HG02798 (cell line): ENCODE data around the gene DGUOK.
"Not testable (repeated sequence)": the region's sequence is repeated elsewhere in the genome, so short reads cannot be mapped to it uniquely, and the experiment has no call there.

ENCODE experiments used
- ATAC-seq: cut with Tn5 transposase; IDR thresholded peaks from one replicate; pipeline ENCODE4 v1.9.1; 2021; ENCODE audit warnings: mild to moderate bottlenecking; ENCODE audit not compliant: unreplicated experiment, poor library complexity

DGUOK gene

GRCh38 chr2:73919596-73920228 lies 7.0 kb upstream of the DGUOK start:
- no peak for ATAC-seq

GRCh38 chr2:73920577-73921545 lies 5.8 kb upstream of the DGUOK start:
- ATAC-seq, result no peak

- ATAC-seq, result no peak
These were observed 5.1 kb upstream of the DGUOK start for GRCh38 chr2:73921581-73921980.

GRCh38 chr2:73922681-73923080 lies 4.0 kb upstream of the DGUOK start:
- no peak for ATAC-seq

- ATAC-seq, result no peak
These were observed 1.5 kb upstream of the DGUOK start for GRCh38 chr2:73925033-73925704.

GRCh38 chr2:73925853-73926492 lies 707 bp upstream of the DGUOK start:
- ATAC-seq, result no peak

- no peak for ATAC-seq
These were observed 664 bp downstream of the DGUOK start for GRCh38 chr2:73927344-73927743.

GRCh38 chr2:73928963-73929347 lies 2.3 kb downstream of the DGUOK start:
- no peak for ATAC-seq

- no peak for ATAC-seq
These were observed 3.7 kb downstream of the DGUOK start for GRCh38 chr2:73930386-73930785.

- ATAC-seq, result no peak
These were observed 5.1 kb downstream of the DGUOK start for GRCh38 chr2:73931531-73932500.

- ATAC-seq, result no peak
These were observed 6.5 kb downstream of the DGUOK start for GRCh38 chr2:73933194-73933593.

GRCh38 chr2:73935641-73936040 lies 9.0 kb downstream of the DGUOK start:
- ATAC-seq, result no peak

GRCh38 chr2:73937103-73937885 lies 10.6 kb downstream of the DGUOK start:
- ATAC-seq, result no peak

- ATAC-seq, result no peak
These were observed 11.2 kb downstream of the DGUOK start for GRCh38 chr2:73937899-73938298.

- no peak for ATAC-seq
These were observed 12.2 kb downstream of the DGUOK start for GRCh38 chr2:73938718-73939352.

GRCh38 chr2:73939419-73939818 lies 12.7 kb downstream of the DGUOK start:
- ATAC-seq, result no peak

- not testable (repeated sequence) for ATAC-seq
These were observed 13.4 kb downstream of the DGUOK start for GRCh38 chr2:73940066-73940465.

- ATAC-seq, result no peak
These were observed 16.0 kb downstream of the DGUOK start for GRCh38 chr2:73942664-73943063.
